Hematopoietic multipotent progenitor cell treated with erythropoietin and hydrocortisone succinate and interleukin-3 and kit ligand, for 15 days (in vitro differentiated cells): ENCODE results near the gene FBXL16.
"Not testable (repeated sequence)": the region's sequence is repeated elsewhere in the genome, so short reads cannot be mapped to it uniquely, and the experiment has no call there.

Experiments
- DNase-seq: peaks from one replicate; pipeline ENCODE4 v3.0.0-alpha.2; 2015; ENCODE audit warnings: low spot score

The FBXL16 gene

GRCh38 chr16:705431-706188 lies at the start of gene FBXL16:
Gene FBXL16 (minus strand): TSS chr16:705801. CDS start chr16:697405, 8,396 bp downstream.
- DNase-seq = no peak

GRCh38 chr16:754656-755055 lies 49.1 kb upstream of the FBXL16 start:
- no peak for DNase-seq

GRCh38 chr16:754121-754607 lies 48.6 kb upstream of the FBXL16 start:
- DNase-seq = not testable (repeated sequence)

GRCh38 chr16:752007-752312 lies 46.4 kb upstream of the FBXL16 start:
- no peak for DNase-seq

- no peak for DNase-seq
Observed at GRCh38 chr16:751152-752006, 45.8 kb upstream of the FBXL16 start.

GRCh38 chr16:750485-750884 lies 44.9 kb upstream of the FBXL16 start:
- DNase-seq = no peak

GRCh38 chr16:749010-749409 lies 43.4 kb upstream of the FBXL16 start:
- no peak for DNase-seq

- no peak for DNase-seq
Observed at GRCh38 chr16:747978-748746, 42.6 kb upstream of the FBXL16 start.

- DNase-seq = no peak
Observed at GRCh38 chr16:746637-747036, 41.0 kb upstream of the FBXL16 start.

GRCh38 chr16:745739-746138 lies 40.1 kb upstream of the FBXL16 start:
- DNase-seq = no peak

GRCh38 chr16:743794-744500 lies 38.3 kb upstream of the FBXL16 start:
- DNase-seq = no peak

GRCh38 chr16:742894-743293 lies 37.3 kb upstream of the FBXL16 start:
- DNase-seq = not testable (repeated sequence)

- DNase-seq = no peak
Observed at GRCh38 chr16:741986-742629, 36.5 kb upstream of the FBXL16 start.

- peak; percentile 90 for DNase-seq
Observed at GRCh38 chr16:740764-741505, 35.3 kb upstream of the FBXL16 start, which contains the start of gene CIAO3. Gene CIAO3 (minus strand): TSS chr16:740997. CDS start chr16:740985, 12 bp downstream.

- no peak for DNase-seq
Observed at GRCh38 chr16:740459-740763, 34.8 kb upstream of the FBXL16 start.

- no peak for DNase-seq
Observed at GRCh38 chr16:739560-740458, 34.2 kb upstream of the FBXL16 start.

GRCh38 chr16:736936-737481 lies 31.4 kb upstream of the FBXL16 start:
- DNase-seq = no peak

- no peak for DNase-seq
Observed at GRCh38 chr16:735982-736453, 30.4 kb upstream of the FBXL16 start.
